Loucy (cell line): ENCODE results near the gene SCAANT1.

Experiments
- EZH2phosphoT487 ChIP-seq: fragments of 200-600 bp; IDR thresholded peaks from 2 replicates; pipeline ENCODE4 v1.6.1; 2018; ENCODE audit warnings: antibody characterized with exemption, mild to moderate bottlenecking, moderate library complexity, borderline replicate concordance
- TF ChIP-seq, protein P1 (sequence below): fragments of 200-600 bp; sonication (generic); conservative IDR thresholded peaks from 2 replicates; pipeline ENCODE4 v1.5.1; 2014; ENCODE audit warnings: mild to moderate bottlenecking, antibody characterized with exemption, low read length

DNA sequence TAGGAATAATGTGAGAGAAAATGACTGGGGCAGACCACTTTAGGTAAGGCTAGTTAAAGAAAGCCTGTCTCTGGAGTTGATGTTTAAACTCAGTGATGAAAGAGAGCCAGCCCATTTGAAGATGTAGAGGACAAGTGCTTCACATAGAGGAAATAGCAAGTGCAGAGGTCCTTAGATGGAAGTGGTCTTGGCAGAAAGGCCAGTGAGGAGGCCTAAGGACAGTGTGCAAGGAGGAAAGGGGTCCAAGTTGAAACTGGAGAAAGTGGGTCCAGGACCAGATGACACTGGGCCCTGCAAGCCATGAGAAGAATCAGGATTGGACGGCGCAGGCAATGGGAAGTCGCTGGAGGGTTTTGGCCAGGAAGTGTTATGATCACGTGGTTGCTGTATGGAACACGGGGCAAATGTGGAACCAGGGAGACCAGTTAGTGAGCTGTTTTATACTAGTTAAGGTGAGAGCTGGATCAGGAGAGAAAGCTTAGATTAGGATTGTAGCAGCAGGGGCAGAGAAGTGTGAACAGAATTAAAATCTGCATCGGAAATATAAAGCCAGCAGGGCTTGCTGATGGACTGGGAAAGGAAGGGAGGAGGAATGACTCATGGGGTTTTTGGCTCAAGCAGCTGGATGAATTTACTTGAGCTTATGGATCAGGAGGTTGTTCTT lies 48.0 kb upstream of the SCAANT1 start:
- TF ChIP-seq, protein P1, sequence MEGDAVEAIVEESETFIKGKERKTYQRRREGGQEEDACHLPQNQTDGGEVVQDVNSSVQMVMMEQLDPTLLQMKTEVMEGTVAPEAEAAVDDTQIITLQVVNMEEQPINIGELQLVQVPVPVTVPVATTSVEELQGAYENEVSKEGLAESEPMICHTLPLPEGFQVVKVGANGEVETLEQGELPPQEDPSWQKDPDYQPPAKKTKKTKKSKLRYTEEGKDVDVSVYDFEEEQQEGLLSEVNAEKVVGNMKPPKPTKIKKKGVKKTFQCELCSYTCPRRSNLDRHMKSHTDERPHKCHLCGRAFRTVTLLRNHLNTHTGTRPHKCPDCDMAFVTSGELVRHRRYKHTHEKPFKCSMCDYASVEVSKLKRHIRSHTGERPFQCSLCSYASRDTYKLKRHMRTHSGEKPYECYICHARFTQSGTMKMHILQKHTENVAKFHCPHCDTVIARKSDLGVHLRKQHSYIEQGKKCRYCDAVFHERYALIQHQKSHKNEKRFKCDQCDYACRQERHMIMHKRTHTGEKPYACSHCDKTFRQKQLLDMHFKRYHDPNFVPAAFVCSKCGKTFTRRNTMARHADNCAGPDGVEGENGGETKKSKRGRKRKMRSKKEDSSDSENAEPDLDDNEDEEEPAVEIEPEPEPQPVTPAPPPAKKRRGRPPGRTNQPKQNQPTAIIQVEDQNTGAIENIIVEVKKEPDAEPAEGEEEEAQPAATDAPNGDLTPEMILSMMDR, result no peak
- TF ChIP-seq EZH2phosphoT487, result no peak
